ENCODE results near the gene GNAT2.

GNAT2 gene

DNA sequence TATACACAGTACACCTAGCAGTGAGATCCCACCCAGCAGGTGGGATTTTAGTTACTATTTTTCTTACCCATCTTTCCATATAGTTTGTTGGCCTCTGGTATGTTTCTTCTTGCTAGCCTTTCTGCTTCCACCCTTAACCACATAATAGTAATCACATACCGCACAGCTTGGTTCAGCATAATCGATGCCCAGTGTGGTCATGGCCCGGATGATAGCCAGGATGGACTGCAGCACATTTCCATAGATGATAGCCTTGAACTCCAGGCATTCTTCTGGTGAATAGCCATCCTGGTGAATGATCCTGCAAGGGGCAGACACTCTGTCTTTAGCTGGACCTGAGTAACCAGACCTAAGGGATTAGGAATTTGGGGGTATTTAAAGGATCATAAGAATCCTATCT lies 9.5 kb downstream of the GNAT2 start:
- no peak for DNase-seq (ENCODE audit: low read depth)

DNA sequence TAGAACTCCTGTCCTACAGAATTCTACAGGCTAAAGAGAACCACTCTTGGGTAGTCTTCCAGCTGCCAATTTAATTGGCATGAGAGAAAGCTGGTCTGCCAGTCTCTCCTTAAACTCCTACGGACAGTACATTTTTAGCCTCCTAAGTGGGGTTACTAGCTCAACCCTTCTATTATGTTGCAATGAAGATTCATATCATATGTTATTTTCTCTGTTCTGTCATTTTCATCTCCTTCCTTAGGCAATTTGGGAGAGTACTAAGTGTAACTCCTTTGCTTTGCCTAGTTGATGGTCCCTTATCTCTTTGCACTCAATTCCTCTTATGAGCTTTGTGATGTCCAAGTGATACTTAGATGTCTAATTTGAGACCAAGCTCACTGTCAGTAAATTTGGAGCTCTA lies 14.0 kb downstream of the GNAT2 start:
- no peak for DNase-seq (ENCODE audit: low read depth)

DNA sequence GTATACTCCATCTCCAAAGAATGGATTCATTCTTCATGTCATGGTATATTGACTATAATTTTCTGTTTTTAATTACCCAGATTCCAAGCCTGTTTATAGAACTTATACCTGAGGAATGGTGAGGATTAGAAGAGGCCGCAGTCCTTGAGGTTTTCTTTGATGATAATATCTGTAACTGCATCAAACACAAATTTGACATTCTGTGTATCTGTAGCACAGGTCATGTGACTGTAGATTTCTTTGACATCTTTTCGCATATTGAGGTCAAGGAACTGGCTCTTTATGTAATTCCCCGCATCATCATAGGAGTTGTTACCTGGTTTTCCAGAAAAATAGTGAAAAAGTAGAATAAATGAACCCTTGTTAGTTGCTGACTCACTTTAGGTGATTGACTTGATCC lies 16.2 kb downstream of the GNAT2 start:
- no peak for DNase-seq (ENCODE audit: low read depth)

DNA sequence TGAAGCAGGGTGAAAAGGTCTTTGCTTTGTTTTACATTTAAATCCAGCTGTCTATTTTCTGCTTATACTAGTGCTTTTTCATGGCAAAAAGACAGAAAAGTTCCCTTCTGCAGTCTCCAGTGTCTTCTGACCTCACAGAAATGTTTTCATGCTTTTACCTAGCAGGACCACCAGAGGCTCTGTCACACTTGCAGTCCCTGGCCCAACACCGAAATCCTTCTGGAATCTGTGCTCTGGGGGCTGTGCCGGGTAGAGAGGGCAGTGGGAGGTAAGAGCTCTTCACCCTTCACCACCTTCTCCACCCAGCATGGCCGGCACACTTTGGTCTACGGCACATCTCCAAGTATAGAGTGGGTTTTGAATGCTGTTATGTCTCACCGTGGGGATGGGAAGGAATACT lies 20.8 kb downstream of the GNAT2 start:
- no peak for DNase-seq (ENCODE audit: low read depth)

DNA sequence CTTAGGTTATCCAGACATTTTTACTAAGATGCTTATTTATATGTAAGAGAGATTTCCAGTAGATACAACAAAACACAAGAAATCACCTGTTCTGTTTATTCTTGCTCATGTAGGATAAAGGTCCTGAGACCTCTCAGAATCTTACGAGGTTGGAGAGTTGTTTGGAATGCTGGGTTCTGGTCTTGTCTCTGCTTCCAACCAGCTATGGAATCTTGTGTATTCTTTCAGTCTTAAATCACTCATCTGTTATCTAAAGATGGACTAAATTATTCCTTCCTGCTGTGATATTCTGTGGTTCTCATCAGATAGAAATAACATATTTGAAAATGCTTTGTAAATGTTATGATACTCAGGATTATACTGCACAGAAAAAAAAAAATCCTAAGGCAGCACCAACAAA lies 21.3 kb downstream of the GNAT2 start:
- DNase-seq (ENCODE audit: low read depth) = no peak

DNA sequence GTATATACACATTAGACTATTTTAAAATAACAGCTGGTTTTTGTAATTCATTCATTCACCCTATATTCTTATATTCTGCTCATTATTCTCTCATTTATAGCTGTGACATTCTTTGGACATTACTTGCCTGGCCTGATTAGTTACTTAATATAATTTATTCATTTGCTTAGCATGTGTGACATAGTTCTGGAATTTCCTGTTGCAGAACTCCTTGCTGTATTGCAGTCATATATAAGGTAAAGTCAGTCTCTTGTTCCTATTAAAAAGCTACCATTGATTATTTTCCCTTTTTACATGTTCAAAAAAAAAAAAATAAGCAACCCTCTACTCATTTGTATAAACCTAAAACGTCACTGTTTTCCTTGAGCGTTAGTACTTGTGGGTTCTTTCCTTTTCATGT lies 23.9 kb downstream of the GNAT2 start:
- DNase-seq (ENCODE audit: low read depth) = no peak

DNA sequence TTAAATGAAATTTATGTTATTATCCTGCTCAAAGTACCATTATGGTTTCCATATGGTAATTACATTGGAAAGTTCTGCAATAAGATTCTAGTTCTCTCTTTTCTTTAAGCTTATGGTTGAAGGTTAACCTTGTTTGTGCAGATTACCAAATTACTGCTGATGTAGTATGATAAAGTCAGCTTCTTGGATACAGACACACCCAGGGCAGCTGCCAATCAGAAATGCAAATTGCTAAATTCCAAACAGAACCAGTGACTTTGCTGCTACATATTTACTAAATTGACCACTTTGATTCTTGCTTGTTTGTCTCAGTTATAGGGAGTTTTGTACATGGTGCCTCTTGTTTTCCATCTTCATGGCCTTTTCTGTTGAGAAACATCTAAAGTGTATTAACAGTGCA lies 26.5 kb downstream of the GNAT2 start:
- no peak for DNase-seq (ENCODE audit: low read depth)

DNA sequence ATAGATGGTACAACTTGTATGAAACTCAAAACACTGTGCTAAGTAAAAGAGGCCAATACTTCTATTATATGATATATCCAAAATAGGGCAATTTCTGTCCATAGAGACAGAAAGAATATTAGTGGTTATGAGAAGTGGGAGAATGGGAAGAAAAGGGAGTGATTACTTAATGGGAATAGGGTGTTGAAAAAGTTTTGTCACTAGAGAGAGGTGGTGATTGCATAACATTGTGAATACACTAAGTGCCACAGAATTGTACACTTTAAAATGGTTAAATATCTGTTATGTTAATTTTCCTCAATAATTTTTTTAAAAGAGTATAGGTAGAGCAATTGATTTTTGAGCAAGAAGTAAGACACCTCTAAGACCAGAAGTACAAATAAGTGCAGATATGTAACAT lies 29.7 kb downstream of the GNAT2 start:
- no peak for DNase-seq (ENCODE audit: low read depth)

DNA sequence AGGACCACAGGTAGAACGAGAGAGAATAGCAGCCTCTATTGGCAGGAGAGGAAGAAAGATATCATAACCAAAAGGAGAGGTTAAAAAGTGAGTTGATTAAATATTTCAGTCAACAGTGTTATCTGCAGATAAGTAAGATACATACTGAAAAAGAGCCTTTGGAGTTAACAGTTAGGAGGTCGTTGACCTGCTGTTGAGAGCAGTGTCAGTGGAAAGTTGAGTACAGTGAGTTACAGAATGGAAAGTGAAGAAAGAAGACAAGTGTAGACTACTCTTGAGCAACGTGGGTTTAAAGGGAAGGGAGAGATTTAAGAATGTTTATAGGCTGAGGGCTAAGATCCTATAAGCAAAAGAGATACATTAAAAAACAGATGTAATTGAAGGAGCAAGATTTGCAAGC lies 30.2 kb downstream of the GNAT2 start:
- no peak for DNase-seq (ENCODE audit: low read depth)

DNA sequence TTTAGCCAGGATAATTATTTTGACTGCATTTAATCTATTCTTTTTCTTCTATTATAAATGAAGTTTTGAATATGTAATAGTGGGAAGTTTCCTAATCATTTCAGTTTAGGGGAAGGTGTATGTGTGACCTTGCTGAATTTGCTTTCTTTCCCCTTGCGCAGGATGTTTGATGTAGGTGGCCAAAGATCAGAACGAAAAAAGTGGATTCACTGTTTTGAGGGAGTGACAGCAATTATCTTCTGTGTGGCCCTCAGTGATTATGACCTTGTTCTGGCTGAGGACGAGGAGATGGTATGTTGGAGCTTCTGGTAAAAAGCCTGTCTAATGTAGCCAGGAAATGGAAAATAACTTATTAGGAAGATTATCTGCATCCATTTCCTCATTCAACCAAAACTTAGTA lies 33.4 kb downstream of the GNAT2 start:
- no peak for DNase-seq (ENCODE audit: low read depth)

DNA sequence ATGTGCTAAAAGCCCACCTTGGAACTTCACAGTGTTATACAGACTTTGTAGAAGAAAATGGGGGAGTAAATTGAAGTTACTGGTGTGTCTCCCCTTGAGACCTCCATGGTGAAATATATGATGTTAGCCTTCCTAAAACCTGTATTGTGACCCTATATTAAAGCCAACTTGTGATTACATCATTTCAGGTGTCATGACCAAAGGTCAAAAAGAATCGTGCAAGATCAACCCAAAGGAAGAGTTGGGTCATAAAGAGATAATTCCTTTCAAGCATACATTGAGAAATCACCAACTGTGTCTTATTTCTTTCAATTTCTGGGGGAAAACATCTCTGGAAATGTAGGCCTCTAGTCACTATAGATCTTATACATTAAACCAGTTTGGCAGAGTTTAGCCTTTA lies 34.6 kb downstream of the GNAT2 start:
- no peak for DNase-seq (ENCODE audit: low read depth)

DNA sequence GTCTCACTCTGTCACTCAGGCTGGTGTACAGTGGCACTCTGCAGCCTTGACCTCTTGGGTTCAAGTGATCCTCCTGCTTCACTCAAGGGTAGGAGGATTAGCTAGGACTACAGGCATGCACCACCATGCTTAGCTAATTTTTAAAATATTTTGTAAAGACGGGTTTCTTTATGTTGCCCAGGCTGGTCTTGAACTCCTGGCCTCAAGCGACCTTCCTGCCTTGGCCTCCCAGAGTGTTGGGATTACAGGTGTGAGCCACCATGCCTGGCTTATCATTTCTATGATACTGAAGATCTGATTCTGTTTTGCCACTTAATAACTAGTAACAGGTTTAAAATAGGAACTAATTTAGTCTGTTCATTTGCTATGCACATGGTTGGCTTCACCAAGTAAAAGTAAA lies 37.4 kb downstream of the GNAT2 start:
- no peak for DNase-seq (ENCODE audit: low read depth)

DNA sequence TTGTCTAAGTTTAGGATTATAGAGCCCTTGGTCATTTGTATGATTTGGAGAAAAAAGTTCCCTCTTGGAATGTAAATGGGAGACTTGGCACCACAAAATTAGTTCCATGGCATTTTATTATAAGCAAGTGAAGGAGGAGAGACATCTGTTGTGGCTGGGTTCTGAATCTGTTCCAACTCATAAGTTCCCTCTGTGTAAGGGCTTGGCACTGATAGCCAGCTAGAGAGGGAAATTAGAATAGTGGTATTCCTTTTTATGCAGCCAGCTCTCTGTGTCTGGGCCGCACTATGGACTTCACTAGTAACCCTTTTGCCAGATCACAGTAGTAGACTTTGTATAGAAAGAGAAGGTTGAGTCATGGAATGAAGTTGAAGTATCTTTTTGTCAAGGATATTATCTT lies 39.9 kb downstream of the GNAT2 start:
- DNase-seq (ENCODE audit: low read depth) = no peak

DNA sequence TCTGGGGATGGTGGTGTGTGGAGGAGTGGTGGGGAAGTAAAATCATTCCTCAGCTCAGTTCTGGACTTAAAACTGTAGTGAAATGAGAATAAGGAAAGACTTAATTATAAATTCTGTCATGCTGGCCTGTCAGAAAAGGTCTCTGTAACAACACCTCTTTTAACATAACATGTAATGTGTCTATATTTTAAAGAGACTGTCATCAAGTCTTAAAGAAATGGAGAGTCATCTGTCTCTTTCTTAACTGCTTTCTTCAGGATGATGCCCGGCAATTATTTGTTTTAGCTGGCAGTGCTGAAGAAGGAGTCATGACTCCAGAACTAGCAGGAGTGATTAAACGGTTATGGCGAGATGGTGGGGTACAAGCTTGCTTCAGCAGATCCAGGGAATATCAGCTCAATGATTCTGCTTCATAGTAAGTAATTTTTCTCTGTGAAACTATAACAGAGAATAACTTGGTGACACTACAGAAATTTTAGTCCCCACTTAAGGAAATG lies 40.4 kb downstream of the GNAT2 start:
- no peak for DNase-seq (ENCODE audit: low read depth)

DNA sequence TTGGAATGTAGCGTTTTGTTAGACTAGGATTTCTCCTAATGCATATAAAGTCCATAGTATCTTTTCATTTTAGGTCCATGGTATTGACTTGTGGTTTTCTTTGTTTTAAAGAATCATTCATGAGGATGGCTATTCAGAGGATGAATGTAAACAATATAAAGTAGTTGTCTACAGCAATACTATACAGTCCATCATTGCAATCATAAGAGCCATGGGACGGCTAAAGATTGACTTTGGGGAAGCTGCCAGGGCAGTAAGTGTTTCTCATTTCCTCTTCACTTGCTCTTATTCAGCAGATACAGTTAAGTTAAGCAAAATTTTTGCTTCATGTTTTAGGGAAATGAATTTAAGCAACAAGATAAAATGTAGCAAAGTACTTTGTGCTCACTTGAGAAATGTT lies 45.6 kb downstream of the GNAT2 start:
- no peak for DNase-seq (ENCODE audit: low read depth)

DNA sequence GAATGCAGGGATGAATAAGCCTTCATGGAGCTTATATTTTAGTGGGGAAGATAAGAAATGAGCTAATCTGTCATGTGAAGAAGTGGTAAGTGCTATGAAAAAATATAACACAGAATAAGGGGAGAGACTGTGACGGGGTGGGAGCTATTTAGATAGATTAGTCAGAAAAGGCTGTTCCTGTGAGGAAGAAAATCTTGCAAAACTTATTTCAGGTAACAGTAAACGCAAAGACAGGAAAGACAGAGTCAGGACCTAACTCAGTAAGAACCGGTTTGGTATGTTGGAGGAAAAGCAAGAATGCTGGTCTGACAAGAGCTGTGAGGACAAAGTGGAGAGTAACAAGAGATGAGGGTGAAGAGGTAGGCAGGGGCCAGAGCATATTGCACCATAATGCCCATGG lies 49.0 kb downstream of the GNAT2 start:
- DNase-seq (ENCODE audit: low read depth) = no peak

DNA sequence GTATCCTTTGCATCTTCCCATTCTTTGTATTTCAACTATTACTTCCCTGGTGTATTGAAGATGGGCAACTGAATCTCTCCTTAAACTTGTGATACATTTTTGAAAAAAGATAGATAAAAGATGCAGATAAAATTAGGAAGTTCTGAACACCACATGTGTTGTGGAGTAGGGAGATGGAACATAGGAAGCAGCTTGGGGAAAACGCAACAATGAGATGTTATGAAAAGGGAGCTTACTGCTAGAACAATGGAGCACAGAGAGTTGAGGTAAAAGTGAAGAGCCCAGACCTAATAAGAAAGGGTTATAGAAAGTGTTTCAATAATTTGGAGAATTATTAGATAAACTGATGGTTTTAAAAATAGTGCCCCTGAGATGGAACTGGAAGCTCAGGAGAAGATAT lies 50.1 kb downstream of the GNAT2 start:
- no peak for DNase-seq (ENCODE audit: low read depth)

DNA sequence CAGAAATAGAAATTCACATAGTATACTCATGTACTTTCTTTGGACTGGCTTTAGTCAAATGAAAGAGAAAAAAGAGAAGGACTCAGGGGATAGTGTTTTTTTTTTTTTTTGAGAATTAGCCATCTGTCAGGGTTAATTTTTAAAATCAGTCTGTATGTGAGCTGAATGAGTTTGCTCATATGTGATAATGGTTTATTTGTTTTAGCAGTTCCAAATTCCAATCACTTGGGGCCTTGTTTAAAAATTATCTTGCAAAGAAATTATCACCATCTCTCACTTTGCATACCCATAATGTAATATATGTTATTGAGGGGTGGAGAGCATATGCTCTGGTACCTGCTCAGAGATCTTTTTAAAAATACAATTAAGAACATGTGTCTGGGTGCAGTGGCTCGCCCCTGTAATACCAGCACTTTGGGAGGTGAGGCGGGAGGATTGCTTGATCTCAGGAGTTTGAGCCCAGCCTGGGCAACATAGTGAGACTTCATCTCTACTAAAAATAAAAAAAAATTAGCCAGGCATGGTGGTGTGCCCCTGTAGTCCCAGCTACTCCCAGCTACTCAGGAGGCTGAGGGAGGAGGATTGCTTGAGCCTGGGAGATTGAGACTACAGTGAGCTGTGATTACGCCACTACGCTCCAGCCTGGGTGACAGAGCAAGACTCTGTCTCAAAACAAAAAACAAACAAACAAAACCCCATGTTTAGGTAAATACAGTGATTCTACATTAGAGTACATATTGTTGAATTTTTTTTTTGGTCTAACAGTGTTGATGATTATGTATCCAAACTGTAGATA lies 51.3 kb downstream of the GNAT2 start:
- DNase-seq (ENCODE audit: low read depth) = no peak

DNA sequence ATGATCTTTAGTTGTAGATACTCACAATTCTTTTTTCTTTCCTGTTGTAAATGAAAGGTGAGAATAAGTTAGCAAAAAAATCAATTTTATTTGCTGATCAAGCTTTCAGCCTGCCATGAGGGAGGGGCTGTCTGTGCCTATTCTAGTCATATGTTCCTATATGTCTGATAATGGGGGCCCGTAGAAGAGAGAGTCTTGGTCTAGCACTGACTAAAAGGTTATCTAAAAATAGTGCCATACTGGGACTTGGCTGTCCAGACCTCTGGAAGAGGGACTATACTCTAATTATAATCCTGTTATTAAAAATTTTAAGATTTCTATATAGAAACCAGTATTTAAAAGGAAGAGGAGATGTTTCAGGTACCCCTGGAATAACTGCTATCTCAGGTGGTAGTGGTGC lies 52.4 kb downstream of the GNAT2 start:
- no peak for DNase-seq (ENCODE audit: low read depth)

DNA sequence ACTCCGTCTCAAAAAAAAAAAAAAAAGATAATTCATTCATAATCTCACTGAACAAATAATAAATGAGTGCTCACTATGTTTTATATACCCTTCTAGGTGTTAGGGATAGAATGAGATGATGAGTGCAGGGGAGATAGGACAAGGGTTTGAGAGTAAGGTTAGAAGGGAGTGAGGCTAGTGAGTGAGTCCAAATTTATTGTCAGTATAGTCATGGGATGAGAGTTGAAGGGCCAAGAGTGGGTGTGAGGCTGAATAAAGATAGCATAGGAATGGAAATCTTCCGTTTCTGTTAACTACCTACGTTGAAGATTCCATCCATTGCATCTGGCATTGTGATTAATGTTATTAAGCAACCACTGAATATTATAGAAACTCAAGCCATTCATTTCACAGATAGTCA lies 54.2 kb downstream of the GNAT2 start:
- no peak for DNase-seq (ENCODE audit: low read depth)

DNA sequence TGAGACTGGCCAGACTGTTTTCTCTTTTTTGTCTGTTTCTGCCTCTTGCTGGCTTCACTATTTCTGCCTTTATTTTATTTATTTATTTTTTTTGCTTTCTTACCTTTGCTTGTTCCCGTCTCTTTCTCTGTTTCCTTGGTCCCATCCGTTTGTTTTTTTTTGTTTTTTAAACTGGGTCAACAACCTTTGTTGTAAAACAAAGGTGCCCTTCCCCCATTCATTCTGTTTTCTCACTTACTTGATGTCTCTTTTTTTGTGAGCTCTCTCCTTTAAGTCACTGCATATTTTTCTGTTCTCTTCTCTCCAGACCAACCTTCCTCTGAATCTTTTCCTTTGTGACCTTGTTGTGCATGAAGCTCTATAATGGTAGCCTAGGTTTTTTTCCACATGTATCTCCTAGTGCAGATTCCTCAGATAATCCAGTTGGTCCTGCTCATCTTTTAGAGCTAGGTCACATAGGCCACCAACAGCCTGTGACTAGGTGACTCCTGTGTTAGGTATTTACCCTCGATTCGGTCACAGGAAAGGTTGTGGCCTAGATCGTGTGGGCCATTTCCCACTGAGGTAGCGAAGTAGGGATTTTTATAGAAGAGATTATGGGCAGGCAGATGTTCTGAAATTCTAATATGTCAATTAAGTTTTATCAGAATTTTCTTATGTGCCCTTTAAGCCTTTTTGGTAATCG lies 55.1 kb downstream of the GNAT2 start:
- DNase-seq (ENCODE audit: low read depth) = no peak

DNA sequence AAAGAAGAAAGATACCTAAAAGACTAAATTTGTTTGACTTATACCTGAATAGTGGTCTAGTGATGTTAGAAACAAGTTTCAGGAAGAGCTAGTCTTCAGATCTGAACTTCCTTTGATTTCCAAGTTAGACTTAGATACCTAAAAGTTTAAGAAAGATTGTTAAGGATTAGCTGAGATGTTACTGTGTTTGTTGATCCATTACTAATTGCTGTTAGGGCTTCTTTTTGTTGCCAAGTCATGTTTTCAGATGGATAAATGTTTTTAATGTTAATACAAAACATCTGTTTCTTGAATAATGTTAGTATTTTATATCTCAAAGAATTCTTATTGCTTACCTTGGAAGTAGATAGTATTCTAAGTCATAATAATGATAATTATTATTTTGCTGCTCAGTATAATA lies 59.4 kb downstream of the GNAT2 start:
- no peak for DNase-seq (ENCODE audit: low read depth)

DNA sequence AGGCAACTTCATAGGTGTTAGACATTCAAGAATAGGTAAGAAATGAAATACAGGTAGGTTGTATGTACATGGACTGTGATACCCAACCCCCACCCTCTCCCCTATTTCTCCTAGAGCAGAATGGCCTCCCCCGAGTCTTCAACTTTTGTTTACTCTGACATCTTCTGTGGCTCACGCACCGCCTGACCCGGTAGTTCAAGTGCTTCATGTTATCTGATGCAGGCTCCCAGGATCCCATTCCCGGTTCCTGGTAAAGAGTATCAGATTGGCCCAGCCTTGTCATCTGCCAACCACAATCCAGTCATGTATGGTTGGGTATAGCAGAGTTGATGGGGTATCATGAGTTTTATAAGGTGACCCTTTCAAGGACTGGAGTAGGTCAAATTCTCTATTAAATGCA lies 61.9 kb downstream of the GNAT2 start:
- DNase-seq (ENCODE audit: low read depth) = no peak

DNA sequence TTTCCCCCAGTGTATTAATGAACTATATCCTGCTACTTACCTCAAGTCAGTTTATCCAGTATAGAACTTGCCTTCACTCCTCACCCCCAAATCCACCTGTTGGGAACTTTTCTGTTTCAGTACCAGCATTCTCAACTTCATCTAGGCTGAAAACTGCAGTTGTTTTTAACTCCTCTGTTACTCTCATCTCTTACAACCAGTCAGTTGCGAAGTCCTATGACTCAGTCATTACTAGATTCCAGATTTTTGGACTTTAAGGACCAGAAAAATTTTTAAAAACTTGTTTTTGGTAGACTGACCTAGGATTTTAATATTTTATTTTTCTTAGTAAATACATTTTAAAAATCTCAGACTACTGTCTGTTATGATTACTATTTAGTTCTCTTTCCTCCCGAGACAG lies 62.9 kb downstream of the GNAT2 start:
- no peak for DNase-seq (ENCODE audit: low read depth)
